Liver (tissue), 9 donors: Measurements from ENCODE around the gene ATF7IP. TPM values are rescaled to one million over a fixed set of nuclear protein-coding genes. Genes with fewer than 3 reads are reported as not detected.

Experiments
- DNase-seq: peaks from one replicate; pipeline ENCODE4 v3.0.0-alpha.2; 2017; ENCODE audit warnings: low spot score
- H3K27ac ChIP-seq, 2 donors: one replicate each; pipeline ENCODE4 v1.7.0; 2013; ENCODE audit warnings: inconsistent platforms in 2 of 2, low read length in 2 of 2, control low read depth in 1 of 2, low read depth in 1 of 2, mild to moderate bottlenecking in 1 of 2
- H3K27me3 ChIP-seq, 4 donors: one replicate each; pipeline versions ENCODE4 v1.6.1 to v1.7.0; 2013; ENCODE audit warnings: low read length in 3 of 4, inconsistent platforms in 1 of 4, mild to moderate bottlenecking in 1 of 4, moderate library complexity in 1 of 4; ENCODE audit not compliant: control insufficient read depth in 4 of 4, insufficient read depth in 4 of 4
- H3K36me3 ChIP-seq, 4 donors: one replicate each; pipeline versions ENCODE4 v1.6.1 to v1.7.0; 2013; ENCODE audit warnings: low read length in 3 of 4, mild to moderate bottlenecking in 3 of 4, low read depth in 1 of 4, moderate library complexity in 1 of 4; ENCODE audit not compliant: control insufficient read depth in 4 of 4, insufficient read depth in 3 of 4
- H3K4me1 ChIP-seq, 4 donors: one replicate each; pipeline versions ENCODE4 v1.6.1 to v1.7.0; 2013; ENCODE audit warnings: low read length in 3 of 4, mild to moderate bottlenecking in 3 of 4, moderate library complexity in 1 of 4; ENCODE audit not compliant: control insufficient read depth in 4 of 4, insufficient read depth in 4 of 4
- H3K4me3 ChIP-seq, 3 donors: one replicate each; pipeline versions ENCODE4 v1.6.1 to v1.7.0; 2013; ENCODE audit warnings: low read length in 3 of 3, control low read depth in 1 of 3, low read depth in 1 of 3, mild to moderate bottlenecking in 1 of 3
- H3K9ac ChIP-seq, 2 donors: one replicate each; pipeline ENCODE4 v1.7.0; 2013; ENCODE audit warnings: low read length in 2 of 2, mild to moderate bottlenecking in 2 of 2, moderate library complexity in 2 of 2, control low read depth in 1 of 2, low read depth in 1 of 2
- H3K9me3 ChIP-seq, 4 donors: one replicate each; pipeline versions ENCODE4 v1.6.1 to v1.7.0; 2013; ENCODE audit warnings: low read length in 3 of 4; ENCODE audit not compliant: control insufficient read depth in 4 of 4
- ATF3 ChIP-seq: IDR thresholded peaks from 2 replicates; pipeline ENCODE4 v1.6.1; 2016; ENCODE audit warnings: antibody characterized with exemption
- CTCF ChIP-seq: fragments of 150-350 bp; IDR thresholded peaks from 2 replicates; pipeline ENCODE4 v1.5.1; 2017; ENCODE audit warnings: improper control_type of control experiment, low read depth, low read length; ENCODE audit not compliant: missing input control
- EGR1 ChIP-seq, 2 donors: IDR thresholded peaks; 2 replicates each; pipeline ENCODE4 v1.6.1; 2016 to 2018; ENCODE audit warnings: antibody characterized with exemption in 2 of 2, low read depth in 2 of 2
- FOXA1 ChIP-seq: IDR thresholded peaks from 2 replicates; pipeline ENCODE4 v1.6.1; 2016; ENCODE audit warnings: antibody characterized with exemption
- FOXA2 ChIP-seq: IDR thresholded peaks from 2 replicates; pipeline ENCODE4 v1.6.1; 2016; ENCODE audit warnings: antibody characterized with exemption
- GABPA ChIP-seq, 2 donors: IDR thresholded peaks in 1 of 2; conservative IDR thresholded peaks in 1 of 2; 2 replicates each; pipeline ENCODE4 v1.6.1; 2016; ENCODE audit warnings: antibody characterized with exemption in 2 of 2, mild to moderate bottlenecking in 1 of 2, moderate library complexity in 1 of 2
- HNF4A ChIP-seq, 2 donors: conservative IDR thresholded peaks; 2 replicates each; pipeline ENCODE4 v1.6.1; 2016; ENCODE audit warnings: antibody characterized with exemption in 2 of 2, mild to moderate bottlenecking in 2 of 2
- HNF4G ChIP-seq: IDR thresholded peaks from 2 replicates; pipeline ENCODE4 v1.6.1; 2016; ENCODE audit warnings: antibody characterized with exemption
- JUND ChIP-seq, 2 donors: IDR thresholded peaks; 2 replicates each; pipeline ENCODE4 v1.6.1; 2016; ENCODE audit warnings: antibody characterized with exemption in 2 of 2
- MAX ChIP-seq: IDR thresholded peaks from 2 replicates; pipeline ENCODE4 v1.6.1; 2016; ENCODE audit warnings: antibody characterized with exemption
- NR2F2 ChIP-seq: IDR thresholded peaks from 2 replicates; pipeline ENCODE4 v1.6.1; 2016; ENCODE audit warnings: antibody characterized with exemption
- RAD21 ChIP-seq, 2 donors: IDR thresholded peaks; 2 replicates each; pipeline ENCODE4 v1.6.1; 2016; ENCODE audit warnings: antibody characterized with exemption in 2 of 2, mild to moderate bottlenecking in 2 of 2
- REST ChIP-seq: IDR thresholded peaks from 2 replicates; pipeline ENCODE4 v1.6.1; 2016; ENCODE audit warnings: antibody characterized with exemption, mild to moderate bottlenecking
- RXRA ChIP-seq, 2 donors: IDR thresholded peaks; 2 replicates each; pipeline ENCODE4 v1.6.1; 2017 to 2018; ENCODE audit warnings: antibody characterized with exemption in 2 of 2, mild to moderate bottlenecking in 1 of 2
- SP1 ChIP-seq: IDR thresholded peaks from 2 replicates; pipeline ENCODE4 v1.6.1; 2018; ENCODE audit warnings: antibody characterized with exemption, mild to moderate bottlenecking
- TAF1 ChIP-seq: conservative IDR thresholded peaks from 2 replicates; pipeline ENCODE4 v1.6.1; 2016; ENCODE audit warnings: antibody characterized with exemption, mild to moderate bottlenecking
- YY1 ChIP-seq: IDR thresholded peaks from 2 replicates; pipeline ENCODE4 v1.6.1; 2016; ENCODE audit warnings: antibody characterized with exemption, mild to moderate bottlenecking
- ZBTB33 ChIP-seq: IDR thresholded peaks from 2 replicates; pipeline ENCODE4 v1.6.1; 2016; ENCODE audit warnings: antibody characterized with exemption
- WGBS: extraction: QIAGEN DNeasy Blood & Tissue Kit; methylation state at CpG from one replicate; pipeline ENCODE4 v1.1.7; 2013; 5-methylcytosine and 5-hydroxymethylcytosine counted together
- polyA plus RNA-seq, 2 donors: library from polyadenylated mRNA; stranded (reverse) in 1 of 2; unstranded in 1 of 2; fragments of 200-250 nt in 1 of 2; fragments of >200 nt in 1 of 2; fragmentation: Nextera tagmentation in 1 of 2; extraction: Ambion mirVana in 1 of 2; gene quantifications; one replicate each; pipeline versions ENCODE4 v1.2.1 to v1.2.3, GENCODE V29; 2013 to 2015
- total RNA-seq, 2 donors: library from RNA; depleted of rRNA; stranded (reverse); fragments of >200 nt; gene quantifications; one replicate each; pipeline ENCODE4 v1.2.3, GENCODE V29; 2014
- donor health status: healthy.
- donor health status: healthy.
- donor health status: healthy.
- donor health status: healthy.
- donor health status: healthy.

ATF7IP gene
- total and polyA plus RNA-seq, 4 donors = 3.9 to 25.6 (median 19.9) TPM

GRCh38 chr12:14435627-14436026 lies 70.1 kb downstream of the ATF7IP start:
- Histone ChIP-seq H3K27me3 (no peaks in the 10 kb centered on the region), H3K9me3 (no peaks in the 10 kb centered on the region), H3K4me1 (no peaks in the 10 kb centered on the region), H3K27ac (no peak overlapping the region), H3K4me3 (no peak overlapping the region), H3K36me3 (peaks cover 7 to 38% (median 19%) of the 10 kb centered on the region in 4 donors), H3K9ac (no peak overlapping the region)
- TF ChIP-seq TAF1 (no peak), JUND (IDR thresholded peaks at IDR 0.05) (no peak), FOXA1 (no peak), EGR1 (IDR thresholded peaks at IDR 0.05; ENCODE audit: low read depth in 2 of 2) (no peak)
- WGBS = 97% methylated on average over 1 of the region's 1 CpG
- DNase-seq = no peak

- Histone ChIP-seq H3K36me3 (peaks cover 5 to 29% (median 21%) of the 10 kb centered on the region in 4 donors), H3K4me3 (no peak overlapping the region), H3K27ac (peak overlapping the region; percentile 38 to 57), H3K4me1 (peaks cover 0 to 12% (median 5%) of the 10 kb centered on the region in 4 donors), H3K9ac (no peak overlapping the region), H3K9me3 (no peaks in the 10 kb centered on the region), H3K27me3 (no peaks in the 10 kb centered on the region)
- 31% methylated on average over 5 of the region's 5 CpGs for WGBS
- no peak for DNase-seq
- peak; percentile 75 for TF ChIP-seq MAX
- peak; percentile 71 for TF ChIP-seq ZBTB33
- no peak for TF ChIP-seq GABPA (IDR thresholded peaks at IDR 0.05 in 1 of 2, conservative IDR thresholded peaks at IDR 0.05 in 1 of 2)
- no peak for TF ChIP-seq CTCF
- no peak for TF ChIP-seq TAF1
- peak; percentile 64 to 73 for TF ChIP-seq RXRA (IDR thresholded peaks at IDR 0.05)
- TF ChIP-seq FOXA1 = peak; percentile 89
- TF ChIP-seq RAD21 (IDR thresholded peaks at IDR 0.05) = peak; percentile 31 to 60
- TF ChIP-seq YY1 = peak; percentile 87
- TF ChIP-seq REST = peak; percentile 39
- no peak for TF ChIP-seq EGR1 (IDR thresholded peaks at IDR 0.05; ENCODE audit: low read depth in 2 of 2)
- peak; percentile 40 for TF ChIP-seq ATF3
- TF ChIP-seq JUND (IDR thresholded peaks at IDR 0.05) = peak in 1 of 2 donors; percentile 57
- TF ChIP-seq NR2F2 = no peak
- TF ChIP-seq HNF4G = peak; percentile 48
- TF ChIP-seq SP1 = peak; percentile 79
- peak; percentile 97 for TF ChIP-seq FOXA2
- peak; percentile 86 for TF ChIP-seq HNF4A (conservative IDR thresholded peaks at IDR 0.05)
These were observed 76.9 kb downstream of the ATF7IP start for GRCh38 chr12:14442221-14442881.
